WTC11 (cell line): ENCODE data around the gene FAM181A.

ENCODE experiments used
- CBFB ChIP-seq: sonication (generic); formaldehyde crosslinking; IDR thresholded peaks from 2 replicates; pipeline ENCODE4 v1.8.1; 2022; ENCODE audit warnings: mild to moderate bottlenecking, low read depth, missing genetic modification reagents
- TF ChIP-seq, protein P1 (sequence below): sonication (generic); formaldehyde crosslinking; IDR thresholded peaks from 2 replicates; pipeline ENCODE4 v1.8.1; 2023; ENCODE audit warnings: mild to moderate bottlenecking, missing genetic modification reagents
- TF ChIP-seq, protein P2 (sequence below): sonication (generic); formaldehyde crosslinking; conservative IDR thresholded peaks from 2 replicates; pipeline ENCODE4 v1.8.1; 2023; ENCODE audit warnings: mild to moderate bottlenecking, low read depth, missing genetic modification reagents, moderate library complexity
- TF ChIP-seq, protein P3 (sequence below): sonication (generic); formaldehyde crosslinking; IDR thresholded peaks from 2 replicates; pipeline ENCODE4 v1.8.0; 2023; ENCODE audit warnings: mild to moderate bottlenecking, missing genetic modification reagents

DNA sequence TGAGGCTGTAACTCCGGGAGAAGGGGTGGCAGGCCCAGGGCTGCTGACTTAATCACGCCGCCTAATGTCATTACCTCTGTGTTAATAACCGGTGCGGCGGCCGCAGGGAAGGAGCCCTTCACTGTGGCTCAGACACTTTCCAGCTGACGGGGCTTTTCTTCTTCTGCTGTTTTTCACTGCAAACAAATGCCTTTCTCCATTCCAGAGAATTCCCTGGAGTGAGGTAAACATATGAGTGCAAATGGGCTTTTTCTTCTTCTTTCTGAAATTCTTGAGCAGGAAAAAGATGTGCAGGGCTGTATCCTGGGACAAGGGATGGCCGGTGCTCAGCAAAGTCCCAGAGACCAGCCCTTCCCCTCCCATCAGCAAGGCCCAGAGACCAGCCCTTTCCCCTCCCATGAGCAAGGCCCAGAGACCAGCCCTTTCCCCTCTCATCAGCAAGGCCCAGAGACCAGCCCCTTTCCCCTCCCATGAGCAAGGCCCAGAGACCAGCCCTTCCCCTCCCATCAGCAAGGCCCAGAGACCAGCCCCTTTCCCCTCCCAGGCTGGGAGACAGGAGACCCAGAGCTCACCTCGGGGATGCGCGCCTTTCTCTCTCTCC is 33.4 kb upstream of the FAM181A start:
- TF ChIP-seq, protein P1, sequence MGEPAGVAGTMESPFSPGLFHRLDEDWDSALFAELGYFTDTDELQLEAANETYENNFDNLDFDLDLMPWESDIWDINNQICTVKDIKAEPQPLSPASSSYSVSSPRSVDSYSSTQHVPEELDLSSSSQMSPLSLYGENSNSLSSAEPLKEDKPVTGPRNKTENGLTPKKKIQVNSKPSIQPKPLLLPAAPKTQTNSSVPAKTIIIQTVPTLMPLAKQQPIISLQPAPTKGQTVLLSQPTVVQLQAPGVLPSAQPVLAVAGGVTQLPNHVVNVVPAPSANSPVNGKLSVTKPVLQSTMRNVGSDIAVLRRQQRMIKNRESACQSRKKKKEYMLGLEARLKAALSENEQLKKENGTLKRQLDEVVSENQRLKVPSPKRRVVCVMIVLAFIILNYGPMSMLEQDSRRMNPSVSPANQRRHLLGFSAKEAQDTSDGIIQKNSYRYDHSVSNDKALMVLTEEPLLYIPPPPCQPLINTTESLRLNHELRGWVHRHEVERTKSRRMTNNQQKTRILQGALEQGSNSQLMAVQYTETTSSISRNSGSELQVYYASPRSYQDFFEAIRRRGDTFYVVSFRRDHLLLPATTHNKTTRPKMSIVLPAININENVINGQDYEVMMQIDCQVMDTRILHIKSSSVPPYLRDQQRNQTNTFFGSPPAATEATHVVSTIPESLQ (CRISPR knock-in tag), result no peak
- TF ChIP-seq, protein P2, sequence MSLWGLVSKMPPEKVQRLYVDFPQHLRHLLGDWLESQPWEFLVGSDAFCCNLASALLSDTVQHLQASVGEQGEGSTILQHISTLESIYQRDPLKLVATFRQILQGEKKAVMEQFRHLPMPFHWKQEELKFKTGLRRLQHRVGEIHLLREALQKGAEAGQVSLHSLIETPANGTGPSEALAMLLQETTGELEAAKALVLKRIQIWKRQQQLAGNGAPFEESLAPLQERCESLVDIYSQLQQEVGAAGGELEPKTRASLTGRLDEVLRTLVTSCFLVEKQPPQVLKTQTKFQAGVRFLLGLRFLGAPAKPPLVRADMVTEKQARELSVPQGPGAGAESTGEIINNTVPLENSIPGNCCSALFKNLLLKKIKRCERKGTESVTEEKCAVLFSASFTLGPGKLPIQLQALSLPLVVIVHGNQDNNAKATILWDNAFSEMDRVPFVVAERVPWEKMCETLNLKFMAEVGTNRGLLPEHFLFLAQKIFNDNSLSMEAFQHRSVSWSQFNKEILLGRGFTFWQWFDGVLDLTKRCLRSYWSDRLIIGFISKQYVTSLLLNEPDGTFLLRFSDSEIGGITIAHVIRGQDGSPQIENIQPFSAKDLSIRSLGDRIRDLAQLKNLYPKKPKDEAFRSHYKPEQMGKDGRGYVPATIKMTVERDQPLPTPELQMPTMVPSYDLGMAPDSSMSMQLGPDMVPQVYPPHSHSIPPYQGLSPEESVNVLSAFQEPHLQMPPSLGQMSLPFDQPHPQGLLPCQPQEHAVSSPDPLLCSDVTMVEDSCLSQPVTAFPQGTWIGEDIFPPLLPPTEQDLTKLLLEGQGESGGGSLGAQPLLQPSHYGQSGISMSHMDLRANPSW, result no peak
- TF ChIP-seq CBFB (CRISPR knock-in tag), result no peak
- TF ChIP-seq, protein P3, sequence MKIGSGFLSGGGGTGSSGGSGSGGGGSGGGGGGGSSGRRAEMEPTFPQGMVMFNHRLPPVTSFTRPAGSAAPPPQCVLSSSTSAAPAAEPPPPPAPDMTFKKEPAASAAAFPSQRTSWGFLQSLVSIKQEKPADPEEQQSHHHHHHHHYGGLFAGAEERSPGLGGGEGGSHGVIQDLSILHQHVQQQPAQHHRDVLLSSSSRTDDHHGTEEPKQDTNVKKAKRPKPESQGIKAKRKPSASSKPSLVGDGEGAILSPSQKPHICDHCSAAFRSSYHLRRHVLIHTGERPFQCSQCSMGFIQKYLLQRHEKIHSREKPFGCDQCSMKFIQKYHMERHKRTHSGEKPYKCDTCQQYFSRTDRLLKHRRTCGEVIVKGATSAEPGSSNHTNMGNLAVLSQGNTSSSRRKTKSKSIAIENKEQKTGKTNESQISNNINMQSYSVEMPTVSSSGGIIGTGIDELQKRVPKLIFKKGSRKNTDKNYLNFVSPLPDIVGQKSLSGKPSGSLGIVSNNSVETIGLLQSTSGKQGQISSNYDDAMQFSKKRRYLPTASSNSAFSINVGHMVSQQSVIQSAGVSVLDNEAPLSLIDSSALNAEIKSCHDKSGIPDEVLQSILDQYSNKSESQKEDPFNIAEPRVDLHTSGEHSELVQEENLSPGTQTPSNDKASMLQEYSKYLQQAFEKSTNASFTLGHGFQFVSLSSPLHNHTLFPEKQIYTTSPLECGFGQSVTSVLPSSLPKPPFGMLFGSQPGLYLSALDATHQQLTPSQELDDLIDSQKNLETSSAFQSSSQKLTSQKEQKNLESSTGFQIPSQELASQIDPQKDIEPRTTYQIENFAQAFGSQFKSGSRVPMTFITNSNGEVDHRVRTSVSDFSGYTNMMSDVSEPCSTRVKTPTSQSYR, result no peak
